ENCODE data around the gene VPS37B.

GRCh38 chr12:122856999-122857671 is 38.8 kb downstream of the VPS37B start:
- TF ChIP-seq POLR2A (IDR thresholded peaks at IDR 0.05; ENCODE audit: low read depth, low read length) (no peak), EZH2 (IDR thresholded peaks at IDR 0.05; ENCODE audit: borderline replicate concordance, low read depth, low read length, severe bottlenecking) (no peak), CTCF (IDR thresholded peaks at IDR 0.05; ENCODE audit: extremely low read depth in 1 of 2, insufficient read depth in 1 of 2, low read depth in 1 of 2, low read length in 2 of 2) (no peak), FOS (IDR thresholded peaks at IDR 0.05; ENCODE audit: borderline replicate concordance, insufficient read depth, low read length) (no peak), POLR2AphosphoS5 (IDR thresholded peaks at IDR 0.05; ENCODE audit: insufficient read depth, low read depth, low read length) (no peak), MYC (IDR thresholded peaks at IDR 0.05; ENCODE audit: low read depth, low read length) (no peak), MAX (IDR thresholded peaks at IDR 0.05; ENCODE audit: insufficient read depth, insufficient read length) (no peak), JUN (IDR thresholded peaks at IDR 0.05; ENCODE audit: borderline replicate concordance, insufficient read depth, insufficient read length, low read depth) (no peak)
